Left forelimb (tissue), 1 donor: ENCODE data around the gene TRMT10A.
A peak's percentile ranks its signal among the peaks of the same experiment; 100 is the strongest.

Experiments
- DNase-seq: peaks from one replicate; pipeline ENCODE4 v3.0.0-alpha.2; 2018; ENCODE audit warnings: low spot score

Gene TRMT10A

DNA sequence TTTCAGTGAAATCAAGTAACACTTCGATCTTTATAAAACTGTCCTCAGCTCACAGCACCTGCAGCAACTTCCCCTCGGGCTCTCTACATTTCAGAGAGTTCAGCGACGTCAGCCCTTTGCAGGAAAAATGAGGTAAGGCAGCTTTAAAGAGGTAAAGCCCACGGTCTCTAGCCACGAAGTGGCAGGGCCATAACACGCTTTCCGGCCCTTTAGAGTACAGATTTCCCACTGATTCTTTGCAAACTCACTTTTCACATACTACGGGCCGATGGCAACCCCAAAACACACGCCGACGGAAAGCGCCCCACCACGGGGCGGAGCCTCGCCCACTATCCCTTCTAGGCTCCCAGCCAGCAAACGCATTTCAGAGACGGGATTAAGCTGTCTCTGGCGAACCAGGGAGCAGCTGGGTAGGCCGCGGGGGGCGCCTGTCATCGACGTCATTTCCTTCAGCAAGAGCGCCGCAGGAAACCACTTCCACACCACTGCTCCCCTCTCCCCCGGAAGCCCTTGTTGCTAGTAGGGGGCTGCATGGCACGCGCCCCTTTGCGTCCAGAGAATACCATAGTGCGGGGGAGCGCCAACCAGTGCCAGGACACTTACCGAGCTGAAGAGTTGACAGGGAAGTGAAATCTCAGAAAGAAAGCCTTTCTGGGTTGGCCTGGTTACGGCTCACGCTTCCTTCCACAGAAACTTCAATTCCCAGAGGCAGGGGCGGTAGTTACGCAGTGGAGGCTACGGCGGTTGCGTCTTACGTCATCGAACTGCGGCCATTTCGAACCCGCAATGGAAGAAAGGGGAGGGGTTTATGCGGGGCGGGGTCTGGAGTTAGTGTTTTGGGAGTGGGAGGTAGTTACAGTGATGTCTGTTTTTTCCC is at the start of gene TRMT10A:
Gene TRMT10A (minus strand): TSS at position 730 of the 877 bp plus-strand sequence. CDS start 4,701 bp downstream, outside the sequence.
- peak; percentile 99 for DNase-seq

- DNase-seq = no peak
Measured at GRCh38 chr4:99612704-99613103, 48.9 kb upstream of the TRMT10A start.

DNA sequence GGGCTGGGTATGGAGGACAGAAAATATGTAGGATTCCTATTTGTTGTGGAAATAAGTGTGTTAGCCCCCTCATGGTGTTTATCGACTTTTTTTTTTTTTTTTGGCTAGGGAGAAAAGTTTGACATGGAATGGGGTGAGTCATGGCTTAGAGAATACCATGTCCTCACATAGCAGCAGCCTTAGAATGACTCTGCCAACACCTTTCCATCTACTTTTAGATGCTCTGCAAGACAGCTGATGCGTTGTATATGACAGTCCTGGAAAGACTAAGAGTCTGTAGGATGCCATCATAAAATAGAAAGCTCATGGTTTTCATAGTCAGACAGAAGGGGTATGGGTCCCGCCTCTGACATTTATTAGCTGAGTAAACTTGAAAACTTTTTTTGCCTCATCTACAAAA is 48.4 kb upstream of the TRMT10A start:
- no peak for DNase-seq

DNA sequence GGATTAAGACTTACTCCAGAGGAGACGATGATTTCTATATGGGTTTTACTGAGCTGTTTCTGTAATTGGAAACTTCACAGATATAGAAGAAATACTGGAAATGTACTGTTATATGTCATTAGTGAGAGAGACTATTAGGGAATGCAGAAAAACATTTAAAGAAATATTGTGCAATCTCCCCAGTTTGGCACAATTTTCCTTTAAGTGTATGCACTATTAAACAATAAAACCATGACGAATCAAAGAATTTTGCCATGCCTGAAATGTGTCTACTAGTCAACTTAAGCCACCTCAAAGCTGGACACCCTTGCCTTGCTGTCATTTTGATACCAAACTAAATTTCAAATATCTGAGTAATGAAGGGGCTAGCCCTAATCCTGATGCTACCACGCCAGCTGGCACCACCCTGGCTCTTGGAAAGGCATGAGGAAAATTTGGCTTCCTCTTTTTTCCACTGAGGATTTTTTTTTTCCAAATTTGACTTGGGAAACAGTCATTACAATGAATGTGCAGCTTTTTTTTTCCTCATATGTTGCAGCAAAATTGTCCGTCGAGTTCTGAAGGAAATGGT is 46.9 kb upstream of the TRMT10A start:
- no peak for DNase-seq

- DNase-seq = no peak
Measured at GRCh38 chr4:99608417-99608816, 44.6 kb upstream of the TRMT10A start.

DNA sequence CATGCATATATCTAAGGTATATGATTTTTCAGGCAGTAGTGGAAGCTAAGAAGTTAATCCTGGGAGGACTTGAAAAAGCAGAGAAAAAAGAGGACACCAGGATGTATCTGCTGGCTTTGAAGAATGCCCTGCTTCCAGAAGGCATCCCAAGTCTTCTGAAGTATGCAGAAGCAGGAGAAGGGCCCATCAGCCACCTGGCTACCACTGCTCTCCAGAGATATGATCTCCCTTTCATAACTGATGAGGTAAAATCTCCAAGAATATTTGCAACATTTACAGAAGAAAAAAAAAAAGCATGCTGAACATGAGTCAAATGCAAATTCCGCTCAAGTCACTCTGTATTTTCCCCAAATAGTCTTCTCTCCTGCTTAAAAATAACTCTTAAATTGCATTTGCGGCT is 42.9 kb upstream of the TRMT10A start:
- no peak for DNase-seq

GRCh38 chr4:99594818-99595217 is 31.0 kb upstream of the TRMT10A start:
- no peak for DNase-seq

DNA sequence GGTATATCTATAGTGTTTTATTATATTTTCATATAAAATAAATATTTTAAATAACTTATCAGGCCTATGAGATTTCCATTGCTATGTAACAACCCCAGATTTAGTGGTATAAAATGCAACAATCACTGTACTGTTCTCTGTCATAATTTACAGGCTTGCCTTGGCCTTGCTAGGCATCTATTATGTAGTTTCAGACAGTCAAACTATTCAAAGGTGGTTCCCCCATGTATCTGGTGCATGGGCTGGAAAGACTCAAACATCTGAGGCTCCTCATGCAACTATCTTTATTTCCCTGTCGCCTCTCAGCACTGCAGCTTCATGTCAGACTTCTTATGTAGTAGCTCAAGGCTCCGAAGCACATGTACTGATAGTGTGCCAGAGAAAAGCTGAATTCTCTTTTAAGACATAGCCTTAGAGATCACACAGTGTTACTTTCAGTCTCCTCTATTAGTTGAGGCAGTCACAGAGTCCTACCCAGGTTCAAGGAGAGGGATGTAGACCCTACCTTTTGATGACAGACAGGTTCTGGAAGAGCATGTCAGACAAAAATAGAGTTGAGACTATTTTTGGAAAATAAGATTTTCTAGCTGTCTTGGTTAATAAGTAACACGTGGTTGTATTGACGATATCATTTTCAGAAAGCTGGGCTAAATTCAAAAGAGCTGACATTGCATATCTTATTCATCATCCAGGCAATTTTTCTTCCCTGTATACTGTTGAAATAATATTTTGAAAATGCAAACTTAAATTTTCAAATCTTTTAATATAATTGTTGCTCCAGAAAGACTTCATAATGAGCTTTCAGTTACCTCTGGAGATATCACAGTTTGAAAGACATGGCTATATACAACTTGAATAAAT is 30.2 kb upstream of the TRMT10A start:
- no peak for DNase-seq

GRCh38 chr4:99591757-99592156 is 27.9 kb upstream of the TRMT10A start:
- no peak for DNase-seq

GRCh38 chr4:99587803-99588202 is 24.0 kb upstream of the TRMT10A start:
- no peak for DNase-seq

GRCh38 chr4:99587309-99587708 is 23.5 kb upstream of the TRMT10A start:
- no peak for DNase-seq

DNA sequence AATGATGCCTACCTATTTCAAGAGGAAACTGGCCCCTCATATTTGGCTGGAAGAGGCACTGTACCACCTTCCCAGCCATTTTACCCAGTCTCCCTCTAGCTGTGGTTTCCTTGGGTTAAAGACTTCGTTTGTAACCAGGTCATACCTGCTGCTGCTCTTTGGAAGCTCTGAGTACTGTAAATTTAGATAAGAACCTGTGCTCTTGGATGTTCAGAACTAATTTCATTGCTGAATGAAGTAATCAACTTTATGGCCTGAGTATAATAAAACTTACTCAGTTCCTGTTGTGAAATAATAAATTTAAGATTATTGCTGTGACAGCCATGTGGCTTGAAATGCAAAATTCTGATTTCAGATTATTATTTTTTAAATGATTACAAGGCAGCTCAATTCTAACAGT is 23.0 kb upstream of the TRMT10A start:
- DNase-seq = no peak

GRCh38 chr4:99586322-99586721 is 22.5 kb upstream of the TRMT10A start:
- no peak for DNase-seq

- DNase-seq = no peak
Measured at GRCh38 chr4:99585516-99585915, 21.7 kb upstream of the TRMT10A start.

DNA sequence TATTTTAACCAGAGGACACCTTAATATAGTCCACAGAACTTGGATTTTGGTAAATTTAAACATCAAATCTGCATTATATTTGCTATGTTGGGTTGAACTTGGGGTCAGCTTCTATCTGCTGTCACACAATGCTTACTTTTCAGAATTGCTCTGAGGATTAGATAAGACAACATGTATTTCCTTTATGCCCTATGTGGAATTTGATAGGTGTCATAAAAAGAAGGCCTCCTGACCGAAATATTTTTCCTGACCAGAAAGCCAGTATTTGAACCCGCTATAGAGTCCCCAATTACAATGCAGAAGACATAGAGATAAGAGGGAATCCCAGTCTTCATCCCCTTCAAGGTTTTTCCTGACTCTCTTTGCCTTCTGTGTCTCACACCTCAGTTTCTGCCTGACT is 14.9 kb upstream of the TRMT10A start:
- no peak for DNase-seq

GRCh38 chr4:99574530-99575324 is 10.9 kb upstream of the TRMT10A start, which contains the start of gene MTTP:
MTTP (plus strand) TSS chr4:99574824; CDS start chr4:99574910, 86 bp downstream.
- no peak for DNase-seq

GRCh38 chr4:99573735-99574368 is 10.0 kb upstream of the TRMT10A start:
- DNase-seq = no peak

DNA sequence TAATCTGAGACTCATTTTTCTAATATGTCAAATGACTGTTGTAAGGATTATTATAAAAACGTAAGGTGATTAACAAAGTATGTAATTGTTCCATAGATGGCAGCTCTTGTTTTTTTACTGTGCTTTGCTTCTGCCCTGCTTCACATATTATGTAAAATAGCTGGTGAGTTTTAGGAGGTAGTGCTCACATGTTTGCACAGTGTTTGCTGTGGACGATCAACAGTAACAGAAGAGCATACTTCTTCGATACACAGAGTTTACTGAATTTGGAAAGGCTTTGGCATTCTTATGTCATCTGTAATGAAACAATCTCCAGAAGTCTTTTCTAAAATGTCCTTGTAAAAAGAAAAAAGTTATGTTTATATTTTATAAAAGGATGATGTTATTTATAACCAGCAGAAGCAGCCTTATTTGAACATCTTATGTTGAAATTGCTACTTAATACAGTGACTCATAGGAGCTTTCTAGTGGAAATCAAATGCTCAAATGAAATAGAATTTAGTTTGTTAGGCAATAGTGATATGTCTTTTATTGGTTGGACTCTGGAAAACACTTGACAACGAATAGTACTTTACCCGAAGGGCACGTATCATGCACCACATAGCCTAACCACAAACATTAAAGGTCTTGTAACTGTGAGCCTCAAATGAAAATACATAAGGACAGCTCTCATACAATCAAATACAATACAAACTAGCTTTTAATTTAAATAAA is 8.8 kb upstream of the TRMT10A start:
- DNase-seq = no peak

DNA sequence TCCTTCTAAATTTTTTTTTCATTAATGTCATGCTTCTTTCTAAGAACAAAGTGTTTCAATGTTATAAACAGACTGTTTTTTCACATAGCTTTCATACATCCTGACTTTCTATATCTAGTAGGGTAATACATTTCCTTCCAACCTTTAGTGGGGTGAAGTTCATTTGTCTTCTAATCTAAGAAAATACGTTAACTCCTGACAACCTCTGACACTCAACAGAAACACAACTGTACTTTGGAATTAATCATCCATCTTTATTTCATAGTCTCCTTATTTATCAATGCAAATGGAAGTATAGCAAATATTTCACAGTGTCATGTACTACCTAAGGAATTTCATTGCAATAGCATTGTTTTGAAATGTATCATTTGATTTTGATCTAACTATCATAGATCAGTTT is 8.0 kb upstream of the TRMT10A start:
- DNase-seq = no peak

DNA sequence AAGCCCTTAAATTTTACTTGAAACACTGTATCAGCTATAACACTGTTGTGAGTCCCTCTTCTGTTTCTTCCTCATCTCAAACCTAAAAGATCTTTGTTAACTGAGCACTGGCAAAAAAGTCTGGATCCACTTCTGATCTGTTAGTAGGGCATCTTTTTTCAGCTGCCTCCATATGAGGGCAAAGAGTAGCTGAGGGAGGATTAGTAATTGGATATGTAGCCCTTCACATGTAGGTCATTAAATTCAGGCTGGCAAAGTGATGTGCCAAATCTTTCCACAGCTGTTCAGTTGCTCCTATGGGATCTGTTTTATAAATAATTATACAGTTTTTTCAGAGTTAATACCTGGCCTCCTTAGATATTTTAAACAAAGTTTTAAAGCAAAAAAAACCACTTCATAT is 1.1 kb upstream of the TRMT10A start:
- no peak for DNase-seq

DNA sequence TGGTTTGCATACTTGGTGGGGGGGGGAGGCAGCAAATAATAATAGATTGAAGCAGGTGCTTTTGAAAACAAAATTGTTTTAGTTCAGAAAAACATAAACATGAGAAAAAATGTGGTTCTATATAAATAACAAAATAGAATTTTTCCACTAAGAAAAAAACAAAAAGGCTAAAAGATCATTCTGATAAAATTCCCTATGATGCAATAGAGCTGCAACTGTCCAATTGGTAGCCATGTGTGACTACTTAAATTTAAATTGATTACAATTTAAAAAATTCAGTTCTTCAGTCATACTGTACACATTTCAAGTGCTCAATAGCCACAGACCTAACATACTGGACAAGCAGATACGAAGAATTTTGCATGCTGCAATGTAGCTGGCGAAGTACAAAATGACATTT is 11.0 kb downstream of the TRMT10A start:
- no peak for DNase-seq
